GM18867 (cell line): ENCODE data around the gene GATM.

ENCODE experiments used
- ATAC-seq: cut with Tn5 transposase; IDR thresholded peaks from one replicate; pipeline ENCODE4 v1.9.1; 2021; ENCODE audit warnings: mild to moderate bottlenecking, moderate library complexity; ENCODE audit not compliant: unreplicated experiment

Gene GATM

GRCh38 chr15:45362419-45362818 lies 15.9 kb downstream of the GATM start:
- ATAC-seq: no peak

DNA sequence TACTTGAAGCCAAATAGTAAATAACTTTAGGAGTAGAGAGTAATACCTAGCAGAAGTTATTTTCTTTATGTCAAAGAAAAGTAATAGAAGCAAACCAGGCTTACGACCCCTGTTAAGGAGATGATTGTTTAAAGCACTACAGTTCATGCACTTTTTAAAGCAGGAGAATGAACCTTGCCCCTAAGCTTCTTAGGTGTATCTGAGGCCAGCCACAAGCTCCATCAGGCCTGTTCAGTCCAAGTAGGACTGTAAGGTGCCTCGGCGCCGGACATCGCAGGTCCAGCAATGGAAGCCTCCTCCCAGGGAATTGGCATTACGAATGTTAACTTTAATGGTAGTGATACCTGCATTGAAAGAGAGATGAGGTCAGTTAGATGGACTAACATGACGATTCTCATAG lies 16.5 kb downstream of the GATM start:
- ATAC-seq: no peak

DNA sequence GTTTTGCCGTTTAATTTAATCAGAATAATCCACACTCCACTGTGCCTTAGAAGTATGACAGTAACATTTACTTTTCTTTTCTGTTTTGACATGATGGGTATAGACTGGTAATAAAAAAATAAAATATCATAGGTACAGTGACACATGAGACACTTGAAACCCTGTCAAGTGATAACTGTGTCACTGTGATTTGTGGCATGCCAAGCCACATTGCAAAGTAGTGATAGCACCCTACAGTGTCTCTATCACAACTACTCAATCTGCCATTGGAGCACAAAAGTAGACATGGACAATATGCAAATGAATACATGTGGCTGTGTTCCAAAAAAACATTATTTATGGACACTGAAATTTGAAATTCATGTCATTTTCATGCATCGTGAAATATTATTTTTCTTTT lies 22.5 kb downstream of the GATM start:
- ATAC-seq: no peak

DNA sequence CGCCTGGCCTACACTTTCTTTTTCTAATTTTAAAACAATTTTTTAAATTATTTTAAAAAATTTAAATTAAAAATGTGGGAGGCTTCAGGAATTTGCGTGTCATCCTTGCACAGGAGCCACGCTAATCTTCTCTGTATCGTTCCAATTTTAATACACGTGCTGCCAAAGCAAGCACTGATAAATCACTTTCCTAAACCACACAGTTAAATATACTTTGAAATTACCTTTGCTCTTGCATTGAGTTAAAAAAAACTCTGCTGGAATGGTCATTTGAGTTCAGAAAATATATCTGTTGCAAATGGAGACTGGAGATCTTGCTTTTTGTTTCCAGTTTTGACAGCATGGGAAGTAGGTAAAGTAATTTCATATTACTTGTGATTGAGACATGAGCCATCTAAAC lies 23.6 kb downstream of the GATM start:
- no peak for ATAC-seq

- ATAC-seq: no peak
Measured at GRCh38 chr15:45351227-45351626, 27.1 kb downstream of the GATM start.

DNA sequence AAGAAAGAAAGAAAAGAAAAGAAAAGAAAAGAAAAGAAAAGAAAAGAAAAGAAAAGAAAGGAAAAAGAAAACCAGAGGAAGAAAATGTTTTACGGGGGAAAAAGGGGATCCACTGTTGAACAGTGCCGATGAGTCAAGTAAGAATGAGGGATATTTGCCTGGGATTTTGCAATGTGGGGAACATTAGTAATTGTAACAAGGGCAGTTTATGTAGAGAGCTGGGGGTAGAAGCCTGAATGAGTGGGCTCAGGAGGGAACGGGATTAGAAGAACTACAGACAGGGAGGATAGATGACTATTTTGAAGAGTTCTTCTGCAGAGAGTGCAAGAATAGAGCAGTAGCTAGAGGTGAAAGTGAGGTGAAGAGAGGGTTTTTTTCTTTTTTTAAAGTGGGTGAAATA lies 28.7 kb downstream of the GATM start:
- no peak for ATAC-seq

DNA sequence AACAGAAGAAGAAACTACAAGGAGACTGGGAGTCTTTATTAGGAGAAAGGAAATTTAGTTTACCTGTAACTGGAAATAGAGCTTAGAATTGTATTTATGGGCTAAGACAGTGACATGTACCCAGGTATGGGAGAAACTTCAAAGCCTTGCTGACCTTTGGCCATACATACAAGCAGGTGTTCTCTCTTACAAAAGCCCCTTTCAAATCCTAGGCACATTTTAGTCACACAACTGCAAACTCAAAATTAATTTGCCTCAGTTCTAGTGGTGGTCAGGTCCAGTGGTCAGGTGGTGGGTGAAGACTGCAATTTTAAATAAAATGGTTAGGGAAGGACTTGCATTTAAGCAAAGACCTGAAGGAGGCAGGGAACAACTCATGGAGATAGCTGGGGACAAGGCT lies 30.4 kb downstream of the GATM start:
- no peak for ATAC-seq

- no peak for ATAC-seq
Measured at GRCh38 chr15:45347033-45347432, 31.3 kb downstream of the GATM start.

DNA sequence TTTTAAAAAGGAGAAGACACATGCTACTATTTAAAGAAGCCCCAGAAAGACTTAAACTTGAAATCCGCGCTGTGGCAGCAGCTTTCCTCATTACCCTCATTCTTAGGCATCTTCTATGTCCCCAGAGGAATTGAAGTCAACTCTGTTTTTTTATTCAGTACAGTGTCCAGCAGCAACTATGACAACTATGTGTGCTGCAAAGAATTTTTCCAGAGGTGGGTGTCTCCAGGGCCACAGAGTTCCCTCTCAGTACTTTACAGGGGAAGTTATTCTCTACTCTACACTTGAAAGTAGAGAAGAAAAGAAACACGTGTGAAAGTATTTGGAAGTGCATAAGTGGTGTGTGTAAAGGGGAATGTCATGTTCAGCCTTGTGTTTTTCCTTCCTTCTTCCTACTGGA lies 32.0 kb downstream of the GATM start:
- no peak for ATAC-seq

- ATAC-seq: no peak
Measured at GRCh38 chr15:45343258-45343860, 35.0 kb downstream of the GATM start.

DNA sequence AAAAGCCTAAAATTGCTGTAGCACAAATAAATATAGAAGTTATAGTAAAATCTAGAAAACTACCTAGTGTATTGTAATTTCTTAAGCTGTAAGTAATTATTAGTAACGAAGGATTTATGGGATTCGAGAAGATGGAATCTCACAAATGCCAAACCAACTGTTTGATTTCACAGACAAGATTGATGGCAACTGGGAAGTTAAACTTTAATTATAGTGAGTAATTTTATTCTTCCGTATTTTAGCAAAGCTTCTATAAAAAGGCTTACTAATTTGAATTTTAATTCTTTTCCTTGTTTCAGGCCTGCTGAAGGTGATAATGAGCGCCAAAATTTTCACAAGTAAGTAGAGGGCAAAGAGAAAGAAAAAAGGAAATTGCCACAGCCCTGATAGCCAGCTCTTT lies 36.6 kb downstream of the GATM start:
- ATAC-seq: no peak

- ATAC-seq: no peak
Measured at GRCh38 chr15:45340429-45340828, 37.9 kb downstream of the GATM start.

DNA sequence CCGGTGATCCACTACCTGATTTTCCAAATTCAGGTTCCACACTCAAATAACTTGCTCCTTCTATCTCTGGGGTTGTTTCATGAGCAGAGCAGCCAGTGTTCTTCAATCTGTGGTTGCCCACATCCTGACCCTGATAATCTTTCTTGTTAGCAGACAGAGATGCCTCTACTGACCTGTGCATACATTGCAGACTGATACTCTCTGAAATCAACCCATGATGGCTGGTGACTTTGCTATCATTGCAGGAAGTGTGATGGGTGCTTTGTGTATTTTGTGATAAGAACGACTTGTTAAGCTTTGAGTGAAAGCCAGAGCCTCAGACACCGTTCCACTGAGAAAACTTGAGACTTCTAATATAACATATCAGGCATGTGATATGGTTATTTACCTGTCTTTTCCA lies 39.9 kb downstream of the GATM start:
- no peak for ATAC-seq

GRCh38 chr15:45337224-45337623 lies 41.1 kb downstream of the GATM start:
- no peak for ATAC-seq

DNA sequence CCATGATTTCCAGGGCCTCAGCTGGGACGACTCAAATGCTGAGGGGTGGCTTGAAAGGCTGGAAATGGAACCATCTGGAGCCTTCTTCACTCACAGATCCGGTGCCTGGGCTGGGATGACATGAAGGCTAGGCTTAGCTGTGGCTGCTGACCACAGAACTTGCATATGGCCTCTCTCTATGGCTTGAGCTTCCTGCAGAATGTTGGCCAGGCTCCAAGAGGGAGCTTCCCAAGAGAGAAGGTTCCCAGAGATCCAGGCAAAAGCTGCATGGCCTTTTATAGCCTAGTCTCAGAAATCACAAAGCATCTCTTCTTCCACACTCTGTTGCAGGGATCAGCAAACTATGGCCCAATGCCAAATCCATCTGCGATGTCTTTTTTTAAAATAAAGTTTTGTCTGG lies 44.8 kb downstream of the GATM start:
- no peak for ATAC-seq

GRCh38 chr15:45332694-45333093 lies 45.6 kb downstream of the GATM start:
- no peak for ATAC-seq

GRCh38 chr15:45331972-45332371 lies 46.4 kb downstream of the GATM start:
- no peak for ATAC-seq

GRCh38 chr15:45328663-45329062 lies 49.7 kb downstream of the GATM start:
- no peak for ATAC-seq

GRCh38 chr15:45326741-45327140 lies 51.6 kb downstream of the GATM start:
- ATAC-seq: no peak

GRCh38 chr15:45326280-45326679 lies 52.1 kb downstream of the GATM start:
- ATAC-seq: no peak

DNA sequence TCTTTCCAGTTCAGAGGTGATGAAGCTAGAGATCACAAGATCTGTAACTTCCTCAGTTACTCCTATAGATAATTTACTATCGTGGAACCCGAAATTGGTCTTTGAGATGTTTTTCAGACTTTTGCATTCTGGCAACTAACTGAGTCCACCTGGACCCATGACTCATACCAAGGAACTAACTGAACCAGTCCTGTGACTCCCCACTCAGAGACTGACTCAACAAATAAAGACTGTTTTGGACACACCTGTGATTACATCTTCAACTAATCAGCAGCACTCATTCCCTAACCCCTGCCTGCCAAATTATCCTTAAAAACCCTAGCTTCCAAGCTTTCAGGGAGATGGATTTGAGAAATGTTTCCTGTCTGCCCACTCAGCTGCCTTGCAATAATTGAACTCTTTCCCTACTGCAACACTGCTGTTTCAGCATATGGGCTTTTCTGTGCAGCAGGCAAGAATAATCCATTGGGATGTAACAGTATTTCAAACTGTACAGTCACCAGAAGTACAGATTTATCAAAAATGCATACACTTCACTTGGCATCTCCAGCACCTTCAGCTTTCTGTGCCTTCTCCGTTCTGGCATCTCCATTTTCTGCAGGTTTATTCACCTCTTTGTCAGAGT lies 57.7 kb downstream of the GATM start:
- no peak for ATAC-seq

GRCh38 chr15:45319472-45320214 lies 58.7 kb downstream of the GATM start:
- no peak for ATAC-seq
